Measurements from ENCODE around the gene AMIGO1. TPM values are rescaled to one million over a fixed set of nuclear protein-coding genes. Genes with fewer than 3 reads are reported as not detected.

AMIGO1 gene
- total and polyA plus RNA-seq, 5 donors from 2014 or later: 5.2 to 17.1 (median 11.7) TPM

DNA sequence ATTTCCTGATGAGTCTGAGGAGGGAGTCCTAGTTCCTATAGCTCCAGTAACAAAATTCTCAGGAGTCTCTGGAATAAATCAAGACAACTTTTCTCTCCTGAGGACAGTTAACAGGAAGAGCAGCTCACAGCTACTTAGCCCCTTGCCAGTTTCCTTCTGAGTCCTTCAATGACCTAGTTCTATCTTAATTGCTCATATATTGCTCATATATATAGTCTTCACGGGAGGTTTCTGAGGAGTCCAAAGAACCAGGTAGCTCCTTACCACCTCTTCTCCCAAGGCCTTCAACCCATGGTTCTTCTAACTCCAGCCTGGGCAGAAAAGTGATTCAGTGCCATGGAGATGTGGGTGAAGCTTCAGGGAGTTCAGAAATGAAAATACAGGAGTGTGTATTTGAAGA, 4.6 kb downstream of the AMIGO1 start:
- H3K36me3 ChIP-seq (ENCODE audit: control insufficient read depth, insufficient read depth, low read length): peaks cover 18% of the 10 kb centered on the region
- H3K27ac ChIP-seq (ENCODE audit: insufficient read depth, low read length, poor library complexity, severe bottlenecking): peak overlapping the region; percentile 35
- peak overlapping the region; percentile 81 to 88 (median 84) for H3K4me3 Mint-ChIP-seq
- no peaks in the 10 kb centered on the region for H3K27me3 ChIP-seq (ENCODE audit: control insufficient read depth, insufficient read depth, low read length)
- peak overlapping the region; percentile 79 for H3K4me3 ChIP-seq (ENCODE audit: low read depth, low read length)
- peak overlapping the region; percentile 79 to 98 (median 91) for H3K27ac Mint-ChIP-seq
- peaks cover 0 to 10% (median 0%) of the 10 kb centered on the region in 7 donors for H3K9me3 Mint-ChIP-seq
- DNase-seq (no peak), ATAC-seq (ENCODE audit: low read depth in 2 of 2) (no peak)
- peaks cover 4% of the 10 kb centered on the region for H3K27me3 Mint-ChIP-seq
- H3K4me1 Mint-ChIP-seq: peaks cover 16 to 93% (median 67%) of the 10 kb centered on the region in 4 donors
- H3K9me3 ChIP-seq (ENCODE audit: control insufficient read depth in 2 of 2, low read length in 2 of 2): no peaks in the 10 kb centered on the region
- peaks cover 82% of the 10 kb centered on the region for H3K4me1 ChIP-seq (ENCODE audit: control insufficient read depth, insufficient read depth, low read length, poor library complexity, severe bottlenecking)
- H3K36me3 Mint-ChIP-seq: peaks cover 31% of the 10 kb centered on the region

- Mint-ChIP-seq H3K27ac (peak overlapping the region; percentile 90 to 98 (median 91)), H3K36me3 (peaks cover 33% of the 10 kb centered on the region), H3K27me3 (peaks cover 4% of the 10 kb centered on the region), H3K9me3 (peaks cover 0 to 10% (median 0%) of the 10 kb centered on the region in 7 donors), H3K4me3 (peak overlapping the region; percentile 83 to 88 (median 86)), H3K4me1 (peaks cover 16 to 97% (median 70%) of the 10 kb centered on the region in 4 donors)
- H3K4me1 ChIP-seq (ENCODE audit: control insufficient read depth, insufficient read depth, low read length, poor library complexity, severe bottlenecking): peaks cover 86% of the 10 kb centered on the region
- ATAC-seq (ENCODE audit: low read depth in 2 of 2): peak in 1 of 2 donors; percentile 26
- no peaks in the 10 kb centered on the region for H3K9me3 ChIP-seq (ENCODE audit: control insufficient read depth in 2 of 2, low read length in 2 of 2)
- H3K27ac ChIP-seq (ENCODE audit: insufficient read depth, low read length, poor library complexity, severe bottlenecking): peak overlapping the region; percentile 87
- peak overlapping the region; percentile 79 for H3K4me3 ChIP-seq (ENCODE audit: low read depth, low read length)
- peaks cover 21% of the 10 kb centered on the region for H3K36me3 ChIP-seq (ENCODE audit: control insufficient read depth, insufficient read depth, low read length)
- no peaks in the 10 kb centered on the region for H3K27me3 ChIP-seq (ENCODE audit: control insufficient read depth, insufficient read depth, low read length)
- peak in 1 of 3 donors; percentile 61 for DNase-seq
Measured at GRCh38 chr1:109503935-109504334, 5.6 kb downstream of the AMIGO1 start.

- peaks cover 0 to 6% (median 0%) of the 10 kb centered on the region in 7 donors for H3K9me3 Mint-ChIP-seq
- no peaks in the 10 kb centered on the region for H3K9me3 ChIP-seq (ENCODE audit: control insufficient read depth in 2 of 2, low read length in 2 of 2)
- peaks cover 11 to 97% (median 69%) of the 10 kb centered on the region in 4 donors for H3K4me1 Mint-ChIP-seq
- H3K27ac Mint-ChIP-seq: peak overlapping the region; percentile 94 to 96 (median 95)
- ATAC-seq (ENCODE audit: low read depth in 2 of 2): peak; percentile 87 to 91
- H3K4me1 ChIP-seq (ENCODE audit: control insufficient read depth, insufficient read depth, low read length, poor library complexity, severe bottlenecking): peaks cover 94% of the 10 kb centered on the region
- H3K4me3 Mint-ChIP-seq: peak overlapping the region; percentile 79 to 90 (median 87)
- DNase-seq: peak; percentile 50 to 80 (median 76)
- H3K36me3 ChIP-seq (ENCODE audit: control insufficient read depth, insufficient read depth, low read length): peaks cover 22% of the 10 kb centered on the region
- H3K27me3 Mint-ChIP-seq: no peaks in the 10 kb centered on the region
- H3K4me3 ChIP-seq (ENCODE audit: low read depth, low read length): peak overlapping the region; percentile 70
- peaks cover 25% of the 10 kb centered on the region for H3K36me3 Mint-ChIP-seq
- H3K27ac ChIP-seq (ENCODE audit: insufficient read depth, low read length, poor library complexity, severe bottlenecking): peak overlapping the region; percentile 87
- no peaks in the 10 kb centered on the region for H3K27me3 ChIP-seq (ENCODE audit: control insufficient read depth, insufficient read depth, low read length)
Measured at GRCh38 chr1:109502364-109502851, 7.1 kb downstream of the AMIGO1 start.

GRCh38 chr1:109501644-109502363, 7.7 kb downstream of the AMIGO1 start:
- DNase-seq: no peak
- peaks cover 0 to 4% (median 0%) of the 10 kb centered on the region in 7 donors for H3K9me3 Mint-ChIP-seq
- peaks cover 95% of the 10 kb centered on the region for H3K4me1 ChIP-seq (ENCODE audit: control insufficient read depth, insufficient read depth, low read length, poor library complexity, severe bottlenecking)
- peaks cover 11 to 95% (median 67%) of the 10 kb centered on the region in 4 donors for H3K4me1 Mint-ChIP-seq
- no peaks in the 10 kb centered on the region for H3K27me3 Mint-ChIP-seq
- no peaks in the 10 kb centered on the region for H3K9me3 ChIP-seq (ENCODE audit: control insufficient read depth in 2 of 2, low read length in 2 of 2)
- peaks cover 20% of the 10 kb centered on the region for H3K36me3 Mint-ChIP-seq
- no peak for ATAC-seq (ENCODE audit: low read depth in 2 of 2)
- peak overlapping the region; percentile 79 to 90 (median 87) for H3K4me3 Mint-ChIP-seq
- peak overlapping the region; percentile 87 for H3K27ac ChIP-seq (ENCODE audit: insufficient read depth, low read length, poor library complexity, severe bottlenecking)
- H3K27me3 ChIP-seq (ENCODE audit: control insufficient read depth, insufficient read depth, low read length): no peaks in the 10 kb centered on the region
- peak overlapping the region; percentile 94 to 97 (median 96) for H3K27ac Mint-ChIP-seq
- peak overlapping the region; percentile 70 for H3K4me3 ChIP-seq (ENCODE audit: low read depth, low read length)
- H3K36me3 ChIP-seq (ENCODE audit: control insufficient read depth, insufficient read depth, low read length): peaks cover 25% of the 10 kb centered on the region

- peaks cover 19% of the 10 kb centered on the region for H3K36me3 Mint-ChIP-seq
- peak overlapping the region; percentile 70 for H3K4me3 ChIP-seq (ENCODE audit: low read depth, low read length)
- H3K4me1 ChIP-seq (ENCODE audit: control insufficient read depth, insufficient read depth, low read length, poor library complexity, severe bottlenecking): peaks cover 99% of the 10 kb centered on the region
Measured at GRCh38 chr1:109500941-109501381, 8.6 kb downstream of the AMIGO1 start.

DNA sequence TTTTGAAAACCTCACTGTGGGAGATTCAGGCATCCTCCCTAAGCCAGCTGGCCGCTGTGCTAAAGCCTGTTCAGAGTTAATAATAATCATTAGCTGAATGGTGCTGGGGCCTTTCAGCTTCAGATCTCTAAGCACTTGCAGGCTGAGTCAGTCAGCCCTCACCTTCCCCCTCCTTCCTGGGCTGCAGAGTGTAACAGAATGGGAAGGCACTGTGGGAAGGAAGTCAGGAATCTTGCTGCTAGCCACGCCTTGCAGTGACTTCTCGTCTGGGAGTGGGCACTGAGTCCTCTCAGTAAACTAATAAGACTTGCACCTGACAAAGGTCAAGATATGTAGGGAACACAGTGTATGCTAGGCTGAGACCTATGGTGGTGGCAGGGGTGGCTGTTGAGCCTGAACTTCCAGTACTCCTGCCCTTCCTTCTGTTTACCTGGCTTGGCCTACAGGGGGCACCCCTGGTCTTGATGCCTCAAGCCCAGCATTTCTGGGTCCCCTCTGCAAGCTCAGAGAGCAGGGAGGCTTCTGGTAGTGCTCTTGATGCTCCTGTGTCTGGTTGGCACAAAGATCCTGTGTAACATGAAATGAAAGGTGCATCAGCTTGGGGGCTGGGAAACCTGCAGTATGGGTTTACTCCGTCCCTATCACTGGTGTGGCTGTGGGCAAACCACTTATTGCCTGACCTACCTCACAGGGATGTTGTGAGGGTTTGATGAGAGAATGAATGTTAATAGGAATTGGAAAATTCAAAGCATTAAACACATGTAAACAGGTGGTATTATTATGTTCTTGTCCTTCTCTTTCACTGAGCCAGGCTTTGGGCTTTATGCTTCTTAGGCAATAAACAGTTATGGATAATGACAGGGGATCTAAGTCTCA, 9.6 kb downstream of the AMIGO1 start:
- H3K27me3 ChIP-seq (ENCODE audit: control insufficient read depth, insufficient read depth, low read length): no peaks in the 10 kb centered on the region
- H3K27me3 Mint-ChIP-seq: peaks cover 3% of the 10 kb centered on the region
- H3K27ac Mint-ChIP-seq: peak overlapping the region; percentile 76 to 94 (median 83)
- H3K27ac ChIP-seq (ENCODE audit: insufficient read depth, low read length, poor library complexity, severe bottlenecking): peak overlapping the region; percentile 87
- H3K36me3 Mint-ChIP-seq: peaks cover 18% of the 10 kb centered on the region
- peak in 1 of 2 donors; percentile 23 for ATAC-seq (ENCODE audit: low read depth in 2 of 2)
- H3K4me3 Mint-ChIP-seq: peak overlapping the region; percentile 29 to 84 (median 76)
- H3K4me3 ChIP-seq (ENCODE audit: low read depth, low read length): no peak overlapping the region
- no peaks in the 10 kb centered on the region for H3K9me3 ChIP-seq (ENCODE audit: control insufficient read depth in 2 of 2, low read length in 2 of 2)
- H3K4me1 Mint-ChIP-seq: peaks cover 18 to 95% (median 67%) of the 10 kb centered on the region in 4 donors
- DNase-seq: peak; percentile 43 to 71 (median 50)
- H3K4me1 ChIP-seq (ENCODE audit: control insufficient read depth, insufficient read depth, low read length, poor library complexity, severe bottlenecking): peaks cover 99% of the 10 kb centered on the region
- H3K36me3 ChIP-seq (ENCODE audit: control insufficient read depth, insufficient read depth, low read length): peaks cover 38% of the 10 kb centered on the region
- no peaks in the 10 kb centered on the region for H3K9me3 Mint-ChIP-seq

More at GRCh38 chr1:109500941-109501381, 8.6 kb downstream of the AMIGO1 start:
- no peaks in the 10 kb centered on the region for H3K27me3 Mint-ChIP-seq
- Histone ChIP-seq H3K9me3 (ENCODE audit: control insufficient read depth in 2 of 2, low read length in 2 of 2) (no peaks in the 10 kb centered on the region), H3K36me3 (ENCODE audit: control insufficient read depth, insufficient read depth, low read length) (peaks cover 33% of the 10 kb centered on the region), H3K27me3 (ENCODE audit: control insufficient read depth, insufficient read depth, low read length) (no peaks in the 10 kb centered on the region), H3K27ac (ENCODE audit: insufficient read depth, low read length, poor library complexity, severe bottlenecking) (peak overlapping the region; percentile 87)
- H3K27ac Mint-ChIP-seq: peak overlapping the region; percentile 83 to 97 (median 94)
- H3K4me3 Mint-ChIP-seq: peak overlapping the region in 3 of 4 donors; percentile 36 to 84 (median 70)
- peaks cover 15 to 95% (median 68%) of the 10 kb centered on the region in 4 donors for H3K4me1 Mint-ChIP-seq
- DNase-seq (no peak), ATAC-seq (ENCODE audit: low read depth in 2 of 2) (no peak)
- no peaks in the 10 kb centered on the region for H3K9me3 Mint-ChIP-seq

DNA sequence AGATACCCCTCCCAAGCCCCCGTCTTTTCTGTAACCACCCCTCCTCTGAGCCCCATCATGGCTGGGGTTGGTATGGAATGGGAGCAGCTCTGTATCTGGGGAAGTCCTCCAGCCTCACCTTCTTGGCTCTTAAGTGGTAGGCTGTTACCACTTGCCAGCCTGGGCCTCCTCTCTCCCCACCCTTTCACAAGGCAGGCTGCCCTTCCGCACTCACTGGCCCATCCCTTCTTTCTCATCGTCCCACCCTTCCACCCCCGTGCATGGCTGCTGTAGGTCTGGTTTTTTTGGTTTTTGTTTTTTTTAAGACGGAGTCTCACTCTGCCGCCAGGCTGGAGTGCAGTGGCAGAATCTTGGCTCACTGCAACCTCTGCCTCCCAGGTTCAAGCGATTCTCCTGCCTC, 10.4 kb downstream of the AMIGO1 start:
- Histone ChIP-seq H3K9me3 (ENCODE audit: control insufficient read depth in 2 of 2, low read length in 2 of 2) (no peaks in the 10 kb centered on the region), H3K27me3 (ENCODE audit: control insufficient read depth, insufficient read depth, low read length) (no peaks in the 10 kb centered on the region), H3K4me1 (ENCODE audit: control insufficient read depth, insufficient read depth, low read length, poor library complexity, severe bottlenecking) (peaks cover 99% of the 10 kb centered on the region), H3K4me3 (ENCODE audit: low read depth, low read length) (no peak overlapping the region), H3K36me3 (ENCODE audit: control insufficient read depth, insufficient read depth, low read length) (peaks cover 38% of the 10 kb centered on the region), H3K27ac (ENCODE audit: insufficient read depth, low read length, poor library complexity, severe bottlenecking) (peak overlapping the region; percentile 87)
- no peak for DNase-seq
- Mint-ChIP-seq H3K27ac (peak overlapping the region; percentile 76 to 94 (median 83)), H3K36me3 (peaks cover 18% of the 10 kb centered on the region), H3K4me3 (peak overlapping the region in 3 of 4 donors; percentile 66 to 84 (median 81)), H3K27me3 (peaks cover 4% of the 10 kb centered on the region), H3K4me1 (peaks cover 17 to 96% (median 65%) of the 10 kb centered on the region in 4 donors), H3K9me3 (no peaks in the 10 kb centered on the region)
- no peak for ATAC-seq (ENCODE audit: low read depth in 2 of 2)
